Epithelial cell of esophagus (primary cell): ENCODE measurements around the gene ZC3H10.

ENCODE experiments used
- DNase-seq: peaks from one replicate; pipeline ENCODE4 v3.0.0; 2010; ENCODE audit warnings: low read depth
- H3K4me3 ChIP-seq: 2 replicates; pipeline ENCODE4 v1.5.1; 2011; ENCODE audit warnings: mild to moderate bottlenecking, low read length, control low read depth
- TF ChIP-seq, protein P1 (sequence below): IDR thresholded peaks from 2 replicates; pipeline ENCODE4 v1.5.1; 2011; ENCODE audit warnings: low read depth, mild to moderate bottlenecking, low read length, control low read depth, inconsistent platforms; ENCODE audit not compliant: insufficient read depth; ENCODE audit errors: missing control alignments

ZC3H10 gene

DNA sequence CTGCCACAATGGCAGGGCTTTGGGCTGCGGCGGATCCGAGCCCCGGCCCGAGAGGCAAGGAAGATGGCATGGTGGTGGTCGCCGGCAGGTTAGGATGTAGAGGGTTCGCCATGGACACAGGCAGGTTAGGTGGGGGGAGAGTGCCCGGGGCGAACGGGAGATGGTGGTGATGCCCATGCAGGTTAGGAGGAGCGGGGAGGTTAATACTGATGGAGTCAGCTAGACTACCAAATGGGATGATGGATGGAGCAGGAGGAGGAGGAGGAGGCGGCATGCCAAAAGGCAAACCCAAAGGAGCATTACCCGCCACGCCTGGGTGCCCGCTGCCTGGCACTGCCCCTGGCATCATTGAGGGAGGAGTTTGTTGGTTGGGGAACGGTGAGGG lies 46.3 kb downstream of the ZC3H10 start:
- TF ChIP-seq, protein P1, sequence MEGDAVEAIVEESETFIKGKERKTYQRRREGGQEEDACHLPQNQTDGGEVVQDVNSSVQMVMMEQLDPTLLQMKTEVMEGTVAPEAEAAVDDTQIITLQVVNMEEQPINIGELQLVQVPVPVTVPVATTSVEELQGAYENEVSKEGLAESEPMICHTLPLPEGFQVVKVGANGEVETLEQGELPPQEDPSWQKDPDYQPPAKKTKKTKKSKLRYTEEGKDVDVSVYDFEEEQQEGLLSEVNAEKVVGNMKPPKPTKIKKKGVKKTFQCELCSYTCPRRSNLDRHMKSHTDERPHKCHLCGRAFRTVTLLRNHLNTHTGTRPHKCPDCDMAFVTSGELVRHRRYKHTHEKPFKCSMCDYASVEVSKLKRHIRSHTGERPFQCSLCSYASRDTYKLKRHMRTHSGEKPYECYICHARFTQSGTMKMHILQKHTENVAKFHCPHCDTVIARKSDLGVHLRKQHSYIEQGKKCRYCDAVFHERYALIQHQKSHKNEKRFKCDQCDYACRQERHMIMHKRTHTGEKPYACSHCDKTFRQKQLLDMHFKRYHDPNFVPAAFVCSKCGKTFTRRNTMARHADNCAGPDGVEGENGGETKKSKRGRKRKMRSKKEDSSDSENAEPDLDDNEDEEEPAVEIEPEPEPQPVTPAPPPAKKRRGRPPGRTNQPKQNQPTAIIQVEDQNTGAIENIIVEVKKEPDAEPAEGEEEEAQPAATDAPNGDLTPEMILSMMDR: no peak
- no peak overlapping the region for H3K4me3 ChIP-seq
- DNase-seq: no peak

DNA sequence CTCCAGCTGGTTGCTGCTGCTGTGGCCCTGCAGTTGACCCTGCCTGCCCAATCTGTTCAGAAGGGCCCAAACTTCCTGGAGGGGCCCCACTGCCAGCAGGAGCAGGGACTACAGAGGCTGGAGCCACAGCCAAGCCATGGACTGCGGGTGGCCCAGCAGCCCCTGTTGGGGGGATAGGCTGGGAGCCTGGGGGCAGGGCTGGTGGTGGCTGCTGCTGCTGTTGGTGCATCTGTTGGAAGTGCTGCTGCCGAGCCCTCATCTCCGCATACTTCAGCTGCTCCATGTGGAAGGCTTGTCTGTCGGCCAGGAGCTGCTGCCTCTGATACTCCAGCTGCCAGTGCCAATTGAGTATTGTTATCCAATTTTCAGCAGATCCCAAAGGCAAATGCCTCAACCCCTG lies 47.3 kb downstream of the ZC3H10 start:
- TF ChIP-seq, protein P1: no peak
- no peak for DNase-seq
- no peak overlapping the region for H3K4me3 ChIP-seq

DNA sequence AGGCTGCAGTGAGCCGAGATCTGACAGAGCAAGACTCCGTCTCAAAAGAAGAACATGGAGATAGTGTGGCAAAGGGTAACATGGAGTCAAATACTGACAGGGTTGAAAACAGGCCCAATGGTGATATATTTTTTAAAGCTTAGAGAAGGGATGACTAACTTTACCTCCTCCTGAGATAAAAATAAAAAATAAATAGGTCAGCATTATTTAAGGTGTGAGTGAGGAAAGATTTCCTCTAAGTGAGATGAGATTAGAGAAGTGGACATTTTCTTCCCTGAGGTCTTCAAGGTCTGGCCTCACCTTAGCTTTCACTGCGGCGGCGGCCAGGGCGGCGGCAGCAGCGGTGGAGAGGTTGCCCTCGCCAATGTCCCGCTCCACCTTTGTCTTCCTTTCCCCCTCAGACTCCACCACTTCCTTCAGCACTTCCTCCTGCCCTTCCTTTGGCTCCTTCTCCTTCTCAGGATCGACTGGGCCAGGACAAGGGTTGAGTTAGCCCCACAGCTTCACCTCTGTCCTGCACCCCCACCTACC lies 51.2 kb downstream of the ZC3H10 start:
- TF ChIP-seq, protein P1: no peak
- H3K4me3 ChIP-seq: no peak overlapping the region
- DNase-seq: no peak

DNA sequence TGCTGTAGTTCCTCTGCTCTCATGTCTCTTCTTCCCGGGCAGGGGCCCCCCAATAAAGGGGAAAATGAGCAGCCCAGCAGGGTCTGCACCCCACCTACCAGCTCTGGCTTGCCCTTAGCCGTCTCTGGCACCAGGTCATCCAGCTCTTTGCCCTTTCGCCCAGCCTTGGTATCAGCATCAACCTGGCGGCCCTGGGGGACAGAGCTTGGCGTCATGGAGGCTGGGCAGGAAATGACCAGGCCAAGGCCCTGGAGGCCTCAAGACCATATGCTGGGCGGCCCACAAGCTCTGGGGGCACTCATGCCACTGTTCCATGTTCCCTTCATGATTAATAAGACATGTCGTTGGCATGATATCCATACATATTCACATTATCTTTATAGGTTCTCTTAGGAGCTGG lies 54.8 kb downstream of the ZC3H10 start:
- H3K4me3 ChIP-seq: no peak overlapping the region
- TF ChIP-seq, protein P1: no peak
- no peak for DNase-seq
